OCI-LY7 (cell line): ENCODE measurements around the gene RNF217. TPM values are rescaled to one million over a fixed set of nuclear protein-coding genes. Genes with fewer than 3 reads are reported as not detected.

Experiments
- BruUV-seq: library from RNA; stranded (reverse); fragments of 400-500 nt; replicated peaks from 2 replicates; lab custom pipeline; 2021; lab: Mats Ljungman, UMichigan
- CTCF ChIA-PET: fragments of 300-600 bp; sonication (Branson Sonifier 250); formaldehyde crosslinking; loops from one replicate; lab custom pipeline; 2022; ENCODE audit warnings: antibody characterized with exemption; ENCODE audit not compliant: unreplicated experiment; lab: Charles Lee
- POLR2A ChIA-PET: fragments of 300-600 bp; sonication (Branson Sonifier 250); formaldehyde crosslinking; loops from one replicate; lab custom pipeline; 2022; ENCODE audit warnings: antibody characterized with exemption; lab: Charles Lee
- DNase-seq: peaks from one replicate; pipeline ENCODE4 v3.0.0-alpha.2; 2015; ENCODE audit warnings: low spot score
- H2AFZ ChIP-seq: fragments of 200-600 bp; sonication (generic), shearing (Covaris generic); 2 replicates; pipeline ENCODE4 v1.6.1; 2014; ENCODE audit warnings: mild to moderate bottlenecking, antibody characterized with exemption, low read length, moderate library complexity
- H3K27ac ChIP-seq: fragments of 200-600 bp; sonication (generic); 2 replicates; pipeline ENCODE4 v1.5.1; 2014; ENCODE audit warnings: mixed run types, low read depth, mild to moderate bottlenecking, moderate library complexity, low read length, inconsistent platforms; ENCODE audit not compliant: poor library complexity, severe bottlenecking
- H3K36me3 ChIP-seq: fragments of 200-600 bp; sonication (generic); 2 replicates; pipeline ENCODE4 v1.6.1; 2014; ENCODE audit warnings: mild to moderate bottlenecking, antibody characterized with exemption, low read length, moderate library complexity, mixed read lengths; ENCODE audit not compliant: insufficient read depth
- H3K4me1 ChIP-seq: fragments of 200-600 bp; sonication (generic); 2 replicates; pipeline ENCODE4 v1.5.1; 2014; ENCODE audit warnings: mild to moderate bottlenecking, low read length; ENCODE audit not compliant: insufficient read depth, poor library complexity, severe bottlenecking
- H3K4me2 ChIP-seq: fragments of 200-600 bp; sonication (generic); 2 replicates; pipeline ENCODE4 v1.6.1; 2014; ENCODE audit warnings: mild to moderate bottlenecking, low read length
- H3K4me3 ChIP-seq: fragments of 200-600 bp; sonication (generic); 2 replicates; pipeline ENCODE4 v1.5.1; 2014; ENCODE audit warnings: mild to moderate bottlenecking, low read depth, low read length; ENCODE audit not compliant: poor library complexity, severe bottlenecking
- H3K79me2 ChIP-seq: fragments of 200-600 bp; sonication (generic); 2 replicates; pipeline ENCODE4 v1.6.1; 2016; ENCODE audit warnings: low read depth, mild to moderate bottlenecking, low read length, moderate library complexity, mixed read lengths; ENCODE audit not compliant: insufficient read depth
- H3K9me2 ChIP-seq: fragments of 200-600 bp; sonication (generic); 2 replicates; pipeline ENCODE4 v1.6.1; 2016; ENCODE audit warnings: mild to moderate bottlenecking, low read length, mixed read lengths; ENCODE audit not compliant: insufficient read depth
- H3K9me3 ChIP-seq: fragments of 200-600 bp; sonication (generic); 2 replicates; pipeline ENCODE4 v1.6.1; 2014; ENCODE audit warnings: mild to moderate bottlenecking, mixed run types, low read length, mixed read lengths
- H4K20me1 ChIP-seq: fragments of 200-600 bp; sonication (generic); 2 replicates; pipeline ENCODE4 v1.6.1; 2014; ENCODE audit warnings: mild to moderate bottlenecking, antibody characterized with exemption, low read length, moderate library complexity, mixed read lengths; ENCODE audit not compliant: insufficient read depth
- CTCF ChIP-seq: fragments of 200-600 bp; sonication (generic); conservative IDR thresholded peaks from 2 replicates; pipeline ENCODE4 v1.5.1; 2014; ENCODE audit warnings: mild to moderate bottlenecking, antibody characterized with exemption, low read length, moderate library complexity, mixed read lengths
- EZH2phosphoT487 ChIP-seq: fragments of 200-600 bp; sonication (generic); IDR thresholded peaks from 2 replicates; pipeline ENCODE4 v1.6.1; 2018; ENCODE audit warnings: low read depth, borderline replicate concordance, mild to moderate bottlenecking, mixed run types, antibody characterized with exemption, low read length, moderate library complexity, mixed read lengths
- intact Hi-C: fragments of 100-400 bp; cut with micrococcal nuclease; formaldehyde crosslinking; loops from one replicate; pipeline ENCODE4 v1.10.0; 2022; ENCODE audit not compliant: unreplicated experiment
- total RNA-seq, 2 experiments: library from RNA; depleted of rRNA in 1 of 2; stranded (reverse); fragments of >200 nt in 1 of 2; shearing (Covaris generic) in 1 of 2; gene quantifications; 2 replicates each; pipeline ENCODE4 v1.2.3, GENCODE V29; 2014 to 2022

Gene RNF217
- total RNA-seq, 2 experiments from 2014 or later = not detected

- no peaks in the 10 kb centered on the region for H3K9me2 ChIP-seq
- no TSS peak for BruUV-seq
- DNase-seq = no peak
- no peaks in the 10 kb centered on the region for H3K4me1 ChIP-seq
- H3K36me3 ChIP-seq = no peaks in the 10 kb centered on the region
- no peak overlapping the region for H3K4me2 ChIP-seq
- H3K27ac ChIP-seq = no peak overlapping the region
- no peak overlapping the region for H2AFZ ChIP-seq
- TF ChIP-seq EZH2phosphoT487 (no peak), CTCF (no peak)
- no peaks in the 10 kb centered on the region for H4K20me1 ChIP-seq
- H3K79me2 ChIP-seq = no peaks in the 10 kb centered on the region
- H3K4me3 ChIP-seq = no peak overlapping the region
- H3K9me3 ChIP-seq = no peaks in the 10 kb centered on the region
- ChIA-PET CTCF (no interaction called here), POLR2A (interaction anchor here (0.9 kb wide), 1 partner anchor 39 kb away, joined by 3 read pairs; no protein-coding TSS in a partner anchor)
- intact Hi-C loops = no loop called here
Observed at GRCh38 chr6:124947971-124948451, 14.2 kb upstream of the RNF217 start.

DNA sequence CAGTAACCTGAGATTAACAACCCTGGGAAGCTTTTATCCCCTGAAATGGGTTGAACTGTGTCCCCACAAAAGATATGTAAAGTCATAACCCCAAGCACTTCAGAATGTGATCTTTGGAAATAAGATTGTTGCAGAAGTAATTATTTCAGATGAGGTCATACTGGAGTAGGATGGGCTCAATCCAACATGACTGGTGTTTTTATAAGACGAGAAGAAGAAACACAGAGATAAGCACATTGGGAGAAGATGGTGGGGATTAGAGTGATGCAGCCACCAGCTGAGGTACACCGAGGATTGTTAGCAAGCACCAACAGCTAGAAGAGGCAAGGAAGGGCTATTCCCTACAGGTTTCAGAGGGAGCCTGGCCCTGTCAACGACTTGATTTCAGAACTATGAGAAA is 12.5 kb upstream of the RNF217 start:
- Histone ChIP-seq H3K9me3 (no peaks in the 10 kb centered on the region), H3K4me3 (no peak overlapping the region), H3K79me2 (no peaks in the 10 kb centered on the region), H3K9me2 (no peaks in the 10 kb centered on the region), H3K27ac (no peak overlapping the region), H2AFZ (no peak overlapping the region), H4K20me1 (no peaks in the 10 kb centered on the region), H3K36me3 (no peaks in the 10 kb centered on the region), H3K4me2 (no peak overlapping the region), H3K4me1 (no peaks in the 10 kb centered on the region)
- DNase-seq = no peak
- intact Hi-C loops = no loop called here
- ChIA-PET CTCF (no interaction called here), POLR2A (no interaction called here)
- TF ChIP-seq CTCF = no peak
- no peak for TF ChIP-seq EZH2phosphoT487
- BruUV-seq = no TSS peak

- intact Hi-C loops = no loop called here
- H3K4me1 ChIP-seq = no peaks in the 10 kb centered on the region
- no peaks in the 10 kb centered on the region for H3K79me2 ChIP-seq
- no peak for DNase-seq
- no peak overlapping the region for H3K4me2 ChIP-seq
- no peaks in the 10 kb centered on the region for H3K9me3 ChIP-seq
- TF ChIP-seq CTCF (no peak), EZH2phosphoT487 (no peak)
- H3K27ac ChIP-seq = no peak overlapping the region
- no peak overlapping the region for H3K4me3 ChIP-seq
- H2AFZ ChIP-seq = no peak overlapping the region
- H3K36me3 ChIP-seq = no peaks in the 10 kb centered on the region
- ChIA-PET CTCF (no interaction called here), POLR2A (no interaction called here)
- BruUV-seq = no TSS peak
- no peaks in the 10 kb centered on the region for H4K20me1 ChIP-seq
- H3K9me2 ChIP-seq = no peaks in the 10 kb centered on the region
Observed at GRCh38 chr6:124953808-124954207, 8.4 kb upstream of the RNF217 start.
